GM21447 (cell line): ENCODE data around the gene NUMA1.

Experiments used
- ATAC-seq: cut with Tn5 transposase; IDR thresholded peaks from one replicate; pipeline ENCODE4 v1.9.1; 2021; ENCODE audit not compliant: unreplicated experiment

NUMA1 gene

DNA sequence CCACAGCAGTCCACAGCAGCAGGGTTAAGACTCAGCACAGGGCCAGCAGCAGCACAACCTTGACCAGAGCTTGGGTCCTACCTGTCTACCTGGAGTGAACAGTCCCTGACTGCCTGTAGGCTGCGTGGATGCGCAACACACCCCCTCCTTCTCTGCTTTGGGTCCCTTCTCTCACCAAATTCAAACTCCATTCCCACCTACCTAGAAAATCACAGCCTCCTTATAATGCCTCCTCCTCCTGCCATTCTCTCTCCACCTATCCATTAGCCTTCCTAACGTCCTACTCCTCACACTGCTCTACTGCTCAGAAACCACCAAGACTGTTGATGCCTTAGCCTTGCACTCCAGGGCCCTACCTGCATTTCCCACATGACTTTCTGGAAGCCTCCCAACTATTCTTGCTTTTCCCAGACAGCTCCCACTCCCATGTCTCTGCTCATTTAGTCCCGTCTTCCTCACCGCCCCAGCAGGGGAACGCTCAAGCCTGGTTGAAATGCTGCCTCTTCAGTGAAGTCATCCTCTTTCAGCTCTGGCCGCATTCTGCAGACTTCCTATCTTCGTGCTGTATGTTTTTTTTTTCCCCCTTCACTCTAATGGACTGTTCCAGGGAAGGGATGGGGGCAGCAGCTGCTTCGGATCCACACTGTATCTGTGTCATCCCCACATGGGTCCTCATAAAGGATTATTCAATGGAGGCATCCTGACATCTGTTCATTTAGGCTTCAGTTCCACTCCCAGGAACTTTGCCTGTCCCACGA, 78.3 kb downstream of the NUMA1 start:
- no peak for ATAC-seq

DNA sequence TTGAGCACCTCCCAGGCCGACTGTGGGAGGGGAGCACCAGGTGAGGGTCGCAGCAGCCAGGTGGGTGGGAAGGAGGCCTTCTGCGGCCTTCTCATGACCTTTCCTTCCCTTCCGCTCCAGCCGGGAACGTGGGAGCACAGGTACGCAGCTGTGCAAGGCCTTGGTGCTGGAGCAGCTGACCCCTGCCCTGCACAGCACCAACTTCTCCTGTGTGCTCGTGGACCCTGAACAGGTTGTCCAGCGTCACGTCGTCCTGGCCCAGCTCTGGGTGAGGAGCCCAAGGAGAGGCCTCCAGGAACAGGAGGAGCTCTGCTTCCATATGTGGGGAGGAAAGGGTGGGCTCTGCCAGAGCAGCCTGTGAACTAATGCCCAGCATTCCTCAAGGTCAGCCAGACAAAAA, 79.1 kb downstream of the NUMA1 start:
- ATAC-seq = no peak

DNA sequence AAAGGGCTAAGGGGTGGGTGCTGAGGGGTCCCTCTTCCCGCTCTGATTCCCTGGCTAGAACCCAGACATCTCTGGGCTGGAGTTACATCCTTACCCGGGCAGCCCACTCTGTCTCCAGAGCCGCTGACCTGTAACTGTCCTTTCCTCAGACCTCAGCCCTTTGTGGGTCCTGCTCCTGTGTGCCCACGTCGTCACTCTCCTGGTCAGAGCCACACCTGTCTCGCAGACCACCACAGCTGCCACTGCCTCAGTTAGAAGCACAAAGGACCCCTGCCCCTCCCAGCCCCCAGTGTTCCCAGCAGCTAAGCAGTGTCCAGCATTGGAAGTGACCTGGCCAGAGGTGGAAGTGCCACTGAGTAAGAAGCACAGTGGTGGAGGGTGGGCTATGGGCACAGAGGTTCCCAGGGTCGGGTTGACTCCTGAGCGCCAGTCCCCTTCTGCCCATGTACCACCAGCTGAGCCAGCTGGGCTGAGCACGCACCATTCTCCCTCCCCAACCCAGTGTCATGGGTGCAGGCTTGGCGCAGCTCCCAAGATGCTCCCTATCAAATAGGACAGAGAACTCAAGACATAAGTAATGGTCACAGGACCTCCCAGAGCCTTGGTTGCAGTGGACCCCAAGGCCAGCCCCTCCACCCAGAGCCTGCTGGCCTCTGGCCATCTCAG, 80.0 kb downstream of the NUMA1 start:
- ATAC-seq = no peak

DNA sequence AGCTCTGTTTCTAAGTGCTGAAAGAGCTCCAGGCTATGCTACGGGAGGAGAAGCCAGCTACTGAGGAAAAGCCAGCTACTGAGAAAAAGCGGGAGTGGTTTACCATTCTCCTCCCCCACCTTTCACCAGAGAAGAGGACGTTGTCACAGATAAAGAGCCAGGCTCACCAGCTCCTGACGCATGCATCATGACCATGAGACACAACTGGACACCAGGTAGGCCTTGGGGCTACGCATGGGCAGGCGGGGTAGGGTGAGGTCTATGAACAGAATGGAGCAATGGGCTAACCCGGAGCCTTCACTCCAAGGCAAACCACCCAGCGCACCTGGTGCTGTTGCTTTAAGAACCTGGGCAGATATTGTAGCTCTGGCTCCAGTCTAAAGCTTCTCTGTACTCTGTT, 80.5 kb downstream of the NUMA1 start:
- ATAC-seq = no peak

- no peak for ATAC-seq
Observed at GRCh38 chr11:71999362-71999761, 81.0 kb downstream of the NUMA1 start.

DNA sequence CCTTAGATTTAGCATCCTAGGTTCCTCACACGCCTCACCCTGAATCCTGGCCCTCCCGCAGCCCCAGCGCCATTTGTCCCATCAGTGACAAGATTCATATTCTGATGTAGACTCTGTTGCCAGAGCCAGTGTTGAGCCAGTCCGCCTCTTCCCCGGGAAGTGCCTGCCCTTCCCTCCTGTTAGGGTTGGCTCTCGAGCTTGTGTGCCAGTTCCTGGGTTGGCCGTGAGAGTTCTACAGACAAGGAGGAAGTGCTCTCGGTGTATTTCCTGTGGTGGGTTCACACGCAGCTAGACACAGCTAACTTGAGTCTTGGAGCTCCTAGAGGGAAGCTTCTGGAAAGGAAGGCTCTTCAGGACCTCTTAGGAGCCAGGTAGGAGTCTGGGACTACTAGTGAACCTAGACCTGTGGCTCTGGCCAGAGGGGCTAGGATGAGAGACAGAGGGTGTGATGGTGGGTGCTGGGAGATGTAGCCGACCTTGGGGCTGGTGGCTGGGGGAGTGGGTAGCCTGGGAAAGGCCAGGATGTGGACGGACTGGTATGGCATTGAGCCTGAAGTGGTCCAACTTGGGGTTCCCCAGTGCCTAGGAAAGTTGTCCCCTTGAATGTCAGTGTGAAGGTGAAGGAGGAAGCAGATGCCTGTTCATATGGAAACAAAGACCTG, 81.6 kb downstream of the NUMA1 start, which contains the start of gene IL18BP:
IL18BP (plus strand) TSS at position 261 of the 662 bp plus-strand sequence. CDS start 1,076 bp downstream, outside the sequence.
- ATAC-seq = peak; percentile 60

- no peak for ATAC-seq
Observed at GRCh38 chr11:71998061-71998460, 82.3 kb downstream of the NUMA1 start.

DNA sequence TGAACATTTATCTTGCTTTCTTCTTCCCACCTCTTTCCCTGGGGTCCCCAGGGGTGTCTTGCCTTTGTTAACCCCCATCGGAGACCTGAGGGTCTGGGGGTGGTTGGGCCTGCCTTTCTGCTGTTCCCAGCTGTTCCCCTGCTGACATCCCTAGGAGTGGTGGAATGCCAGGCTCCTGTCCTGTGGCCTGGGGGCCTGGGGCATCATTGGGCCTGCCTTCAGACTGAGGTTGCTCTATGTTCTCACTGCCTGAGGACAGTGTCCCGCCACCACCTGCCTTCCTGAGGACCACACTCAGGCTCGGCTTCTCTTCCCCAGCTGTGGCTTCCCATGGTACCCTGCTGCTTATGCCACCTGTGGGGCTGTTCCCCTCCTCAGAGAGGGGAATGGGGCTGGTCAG, 82.7 kb downstream of the NUMA1 start:
- ATAC-seq = no peak

GRCh38 chr11:71996946-71997345, 83.4 kb downstream of the NUMA1 start:
- no peak for ATAC-seq

DNA sequence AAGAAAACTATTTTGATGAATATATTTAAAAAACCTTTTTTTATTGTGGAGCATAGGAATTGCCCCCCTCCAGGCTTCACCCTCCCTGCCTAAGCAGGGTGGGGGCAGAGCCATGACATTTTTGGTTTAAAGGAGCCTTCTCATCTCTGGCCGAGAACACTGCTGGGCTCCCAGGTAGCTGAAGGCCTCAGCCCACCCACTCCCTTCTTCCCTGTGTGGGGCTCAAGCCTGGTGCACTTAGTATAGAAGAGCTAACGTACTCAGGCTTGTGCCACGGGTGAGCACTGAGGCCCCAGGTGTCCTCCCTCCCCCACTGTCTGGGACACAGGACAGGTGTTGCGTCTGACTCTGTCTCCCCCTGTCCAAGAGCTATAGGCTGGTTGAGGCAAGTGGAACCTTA, 83.8 kb downstream of the NUMA1 start:
- ATAC-seq = no peak

DNA sequence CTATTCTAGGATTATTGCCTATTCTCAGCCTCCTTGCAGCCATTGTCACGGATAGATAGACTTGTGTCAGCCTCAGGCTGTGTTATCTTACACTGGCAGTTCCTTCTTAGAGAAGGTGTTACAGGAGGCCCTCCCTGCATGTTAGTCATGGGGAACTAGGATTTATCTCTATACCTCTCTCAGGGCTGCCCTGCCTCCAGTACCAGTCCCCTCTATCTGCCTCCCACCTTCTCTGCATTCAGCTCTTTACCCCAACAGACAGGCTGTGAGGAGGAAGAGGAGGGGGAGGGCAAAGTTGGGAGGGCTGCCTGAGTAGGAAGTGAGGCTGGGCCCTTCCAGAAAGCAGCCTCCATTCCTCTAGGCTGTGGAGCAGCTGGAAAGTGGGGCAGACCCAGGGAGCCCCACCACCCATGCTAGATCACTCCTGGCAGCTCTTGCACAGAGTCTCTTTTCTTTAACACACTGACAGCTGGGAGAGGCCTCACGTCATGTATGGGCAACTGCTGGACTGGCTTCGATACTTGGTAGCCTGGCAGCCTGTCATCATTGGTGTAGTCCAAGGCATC, 84.5 kb downstream of the NUMA1 start:
- ATAC-seq = no peak

DNA sequence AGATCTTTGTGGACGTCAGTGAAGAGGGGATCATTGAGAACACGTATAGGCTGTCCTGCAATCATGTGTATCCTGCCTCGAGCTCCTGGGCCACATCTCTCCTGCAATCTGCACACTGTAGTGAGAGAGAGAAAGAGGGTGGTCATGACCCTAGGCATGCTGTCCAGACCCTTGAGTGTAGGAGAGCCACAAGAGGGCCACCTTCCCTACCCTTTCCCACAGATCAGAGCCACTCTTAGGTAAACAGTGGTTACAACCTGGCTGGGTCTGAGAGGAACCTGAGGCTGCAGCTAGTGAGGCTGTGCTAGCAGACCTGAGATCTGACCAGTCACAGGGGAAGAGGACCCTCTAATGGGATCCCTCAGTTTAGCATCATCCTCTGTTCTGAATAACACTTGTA, 85.6 kb downstream of the NUMA1 start:
- no peak for ATAC-seq

GRCh38 chr11:71992136-71992730, 88.1 kb downstream of the NUMA1 start:
- ATAC-seq = no peak

- ATAC-seq = peak; percentile 73
Observed at GRCh38 chr11:71991494-71991893, 88.8 kb downstream of the NUMA1 start.

GRCh38 chr11:71990701-71991100, 89.6 kb downstream of the NUMA1 start:
- ATAC-seq = no peak

GRCh38 chr11:71988050-71988449, 92.3 kb downstream of the NUMA1 start:
- ATAC-seq = no peak

DNA sequence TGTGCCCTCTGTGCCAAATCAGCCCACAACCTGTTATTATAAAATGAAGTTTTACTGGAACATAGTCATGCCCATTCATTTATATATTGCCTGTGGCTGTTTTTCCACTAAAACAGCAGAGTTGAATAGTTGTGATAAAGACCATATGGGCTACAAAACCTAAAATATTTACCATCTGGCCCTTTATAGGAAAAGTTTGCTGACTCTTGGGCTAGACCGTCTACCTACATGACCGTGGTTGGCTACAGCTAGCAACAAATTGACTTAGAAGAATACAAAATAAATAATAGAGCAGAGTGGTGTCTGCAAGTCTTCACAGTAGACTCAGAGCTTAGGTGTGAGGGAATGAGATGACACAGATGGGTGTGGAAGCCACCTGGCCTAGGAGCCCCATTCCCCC, 92.8 kb downstream of the NUMA1 start:
- no peak for ATAC-seq

DNA sequence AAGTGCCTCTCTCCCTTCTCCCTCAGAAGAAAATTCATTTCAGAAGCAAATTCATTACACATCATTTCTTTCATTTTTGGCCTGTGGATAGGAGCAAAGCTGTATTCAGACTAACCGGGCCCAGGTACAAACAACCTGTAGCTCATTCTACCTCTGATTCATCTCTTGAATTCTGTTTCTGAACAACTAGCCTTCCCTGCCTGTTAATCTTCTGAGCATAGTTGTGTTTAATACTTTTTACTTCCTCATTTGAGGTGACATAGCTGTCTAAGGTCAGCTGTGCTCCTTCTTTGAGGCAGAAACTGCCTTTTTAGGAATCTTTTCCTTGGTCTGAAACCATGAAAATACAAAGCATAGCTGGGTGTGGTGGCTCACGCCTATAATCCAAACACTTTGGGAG, 94.2 kb downstream of the NUMA1 start:
- ATAC-seq = no peak

DNA sequence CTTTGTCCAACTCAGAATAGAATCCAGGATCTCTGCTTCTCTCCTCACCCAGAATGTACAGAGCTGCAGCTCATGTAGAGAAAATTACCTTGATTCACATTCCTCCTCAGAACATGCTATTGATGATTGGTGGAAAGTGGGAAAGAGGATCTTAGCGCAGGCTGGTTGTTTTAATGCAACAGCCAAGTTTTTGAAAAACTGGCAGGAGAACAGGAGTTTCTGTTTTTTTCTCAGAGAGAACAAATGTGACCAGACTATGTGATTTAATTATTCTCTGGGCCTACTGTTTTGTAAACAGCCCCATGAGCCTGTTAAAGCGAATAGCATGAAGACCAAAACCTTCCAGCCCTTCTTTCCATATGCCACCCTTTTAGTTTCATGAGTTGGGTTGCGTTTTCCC, 100.7 kb downstream of the NUMA1 start:
- no peak for ATAC-seq

- ATAC-seq = no peak
Observed at GRCh38 chr11:71979094-71979493, 101.2 kb downstream of the NUMA1 start.

GRCh38 chr11:71977743-71978418, 102.5 kb downstream of the NUMA1 start:
- peak; percentile 69 for ATAC-seq
